ENCODE data around the gene CACNA1B.

CACNA1B gene

GRCh38 chr9:138044485-138045383 lies 167.2 kb downstream of the CACNA1B start:
- DNase-seq = no peak

DNA sequence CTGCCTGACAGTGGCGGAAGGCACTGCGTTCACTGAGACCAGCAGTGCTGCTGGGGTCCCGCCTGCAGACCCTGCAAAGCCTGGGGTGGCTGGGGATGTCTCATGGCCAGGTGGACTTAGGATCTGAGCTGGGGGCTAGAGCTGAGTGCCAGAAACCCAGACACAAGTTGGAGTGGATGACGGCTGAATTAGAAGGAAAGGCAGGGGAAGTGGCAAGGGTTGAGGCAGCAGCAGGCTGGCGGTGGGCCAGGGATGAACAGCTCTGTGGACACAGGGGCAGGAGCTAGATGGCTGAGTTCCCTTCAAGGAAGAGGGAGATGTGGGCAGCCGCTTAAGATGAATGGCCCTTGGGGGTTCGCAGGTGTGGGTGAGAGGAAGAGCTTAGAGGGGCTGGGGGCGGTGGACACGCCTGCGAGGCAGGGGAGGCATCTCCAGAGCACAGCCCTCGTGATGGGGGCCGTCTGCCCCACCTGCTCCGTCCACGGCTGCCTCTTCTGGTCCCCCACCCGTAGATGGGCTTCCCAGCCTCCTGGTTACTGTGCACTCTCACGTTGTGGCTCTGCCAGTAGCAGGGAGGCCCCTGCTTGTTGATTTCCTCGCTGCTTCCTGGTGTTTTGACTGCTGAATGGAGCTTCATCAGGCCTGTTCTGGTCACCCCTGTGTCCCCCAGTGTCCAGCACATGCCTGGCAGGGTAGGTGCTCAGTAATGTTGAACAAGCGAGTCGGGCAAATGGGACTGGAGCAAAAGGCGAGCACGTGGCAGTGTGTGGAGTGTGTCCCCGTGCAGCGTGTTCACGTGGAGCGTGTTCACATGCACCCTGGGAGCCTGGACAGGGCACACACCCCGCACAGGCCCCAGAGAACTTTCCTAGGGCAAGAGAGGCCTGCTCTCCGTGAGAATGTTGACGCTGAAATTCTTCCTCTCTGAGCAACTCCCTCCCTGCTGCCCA lies 168.2 kb downstream of the CACNA1B start:
- DNase-seq = peak; percentile 70

DNA sequence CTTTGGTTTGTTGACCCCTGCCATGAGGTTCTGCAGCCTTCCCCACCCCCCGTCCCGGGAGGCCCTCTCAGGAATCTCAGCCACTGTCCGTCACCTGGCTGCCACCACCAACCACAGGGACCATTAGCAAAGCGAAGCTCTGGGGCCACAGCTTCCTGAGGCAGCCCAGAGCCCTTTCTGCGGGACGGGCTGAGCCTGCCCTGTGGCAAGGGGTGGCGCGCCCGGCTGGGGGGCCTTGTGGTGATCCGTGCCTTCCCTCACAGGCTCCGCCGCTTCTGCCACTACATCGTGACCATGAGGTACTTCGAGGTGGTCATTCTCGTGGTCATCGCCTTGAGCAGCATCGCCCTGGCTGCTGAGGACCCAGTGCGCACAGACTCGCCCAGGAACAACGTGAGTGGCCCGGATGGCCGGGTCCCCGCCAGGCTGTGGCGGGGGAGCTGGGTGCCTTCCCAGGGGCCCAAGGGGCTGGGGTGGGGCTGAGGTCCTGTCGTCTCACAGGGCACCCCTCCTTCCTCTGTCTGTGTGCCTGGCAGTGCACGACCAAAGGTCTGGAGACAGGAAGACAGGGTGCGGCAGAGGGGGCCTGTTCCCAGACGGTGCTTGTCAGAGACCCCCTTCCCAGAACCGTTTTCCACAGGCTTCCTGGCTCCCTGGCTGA lies 169.2 kb downstream of the CACNA1B start:
- no peak for DNase-seq

GRCh38 chr9:138047469-138048040 lies 170.0 kb downstream of the CACNA1B start:
- no peak for DNase-seq

GRCh38 chr9:138048184-138048583 lies 170.6 kb downstream of the CACNA1B start:
- no peak for DNase-seq

DNA sequence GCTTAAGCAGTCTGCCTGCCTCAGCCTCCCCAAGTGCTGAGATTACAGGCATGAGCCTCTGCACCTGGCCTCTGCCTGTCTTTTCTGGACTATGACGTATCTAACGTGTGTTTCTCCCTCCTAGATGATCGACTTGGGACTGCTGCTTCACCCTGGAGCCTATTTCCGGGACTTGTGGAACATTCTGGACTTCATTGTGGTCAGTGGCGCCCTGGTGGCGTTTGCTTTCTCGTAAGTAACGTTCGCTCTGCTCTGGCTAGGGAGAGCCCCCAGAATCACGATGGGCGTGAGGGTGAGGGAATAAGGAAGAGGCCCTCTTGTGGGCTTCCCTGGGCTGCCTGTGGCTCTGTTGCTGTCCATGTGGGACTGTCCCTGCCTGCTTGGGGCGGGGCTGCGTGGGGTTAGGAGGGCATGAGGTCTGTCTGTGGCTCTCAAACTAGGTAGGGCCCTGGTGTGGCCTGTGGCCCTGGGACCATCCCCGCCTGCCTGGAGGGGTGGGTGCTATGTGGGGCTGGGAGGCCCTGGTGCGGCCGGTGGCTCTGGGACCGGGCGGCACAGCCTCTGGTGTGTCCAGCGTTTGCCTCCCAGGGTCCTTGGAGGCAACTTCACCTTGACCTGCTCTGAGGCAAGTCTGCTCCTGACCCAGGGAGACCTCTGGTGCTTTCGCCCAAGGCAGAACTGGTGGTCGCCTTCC lies 171.7 kb downstream of the CACNA1B start:
- DNase-seq = no peak

DNA sequence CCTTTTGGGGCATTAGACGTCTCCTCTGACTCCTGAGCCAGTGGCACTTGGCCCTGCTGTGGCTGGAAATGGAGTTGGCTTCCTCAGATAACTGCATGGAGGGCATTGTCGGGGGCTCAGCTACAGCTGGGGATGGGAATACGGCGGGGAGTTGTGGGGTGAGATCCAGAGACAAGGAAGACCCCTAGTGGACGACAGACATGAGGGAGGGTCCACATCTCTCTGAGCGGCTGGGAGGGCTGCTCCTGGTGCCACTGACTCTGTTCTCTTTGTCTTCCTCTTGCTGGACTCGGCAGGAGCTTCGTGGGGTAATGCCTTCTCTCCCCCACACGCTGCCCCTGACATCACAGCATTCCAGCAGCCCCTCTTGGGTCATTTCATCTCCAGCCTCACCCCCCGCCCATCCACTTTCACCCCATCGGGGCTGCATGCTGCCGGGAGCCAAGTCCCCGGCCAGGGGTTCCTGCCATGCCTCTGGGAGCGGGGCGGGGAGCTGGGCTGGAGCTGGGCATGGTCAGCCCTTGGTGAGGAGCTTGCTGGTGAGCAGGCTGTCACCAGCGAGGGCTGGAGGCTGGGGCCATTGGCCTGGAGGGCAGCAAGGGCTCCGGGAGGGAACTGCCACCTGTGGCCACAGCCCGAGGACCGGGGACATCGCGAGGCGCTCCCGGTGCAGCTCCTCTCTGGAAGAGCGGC lies 172.3 kb downstream of the CACNA1B start:
- DNase-seq = no peak

DNA sequence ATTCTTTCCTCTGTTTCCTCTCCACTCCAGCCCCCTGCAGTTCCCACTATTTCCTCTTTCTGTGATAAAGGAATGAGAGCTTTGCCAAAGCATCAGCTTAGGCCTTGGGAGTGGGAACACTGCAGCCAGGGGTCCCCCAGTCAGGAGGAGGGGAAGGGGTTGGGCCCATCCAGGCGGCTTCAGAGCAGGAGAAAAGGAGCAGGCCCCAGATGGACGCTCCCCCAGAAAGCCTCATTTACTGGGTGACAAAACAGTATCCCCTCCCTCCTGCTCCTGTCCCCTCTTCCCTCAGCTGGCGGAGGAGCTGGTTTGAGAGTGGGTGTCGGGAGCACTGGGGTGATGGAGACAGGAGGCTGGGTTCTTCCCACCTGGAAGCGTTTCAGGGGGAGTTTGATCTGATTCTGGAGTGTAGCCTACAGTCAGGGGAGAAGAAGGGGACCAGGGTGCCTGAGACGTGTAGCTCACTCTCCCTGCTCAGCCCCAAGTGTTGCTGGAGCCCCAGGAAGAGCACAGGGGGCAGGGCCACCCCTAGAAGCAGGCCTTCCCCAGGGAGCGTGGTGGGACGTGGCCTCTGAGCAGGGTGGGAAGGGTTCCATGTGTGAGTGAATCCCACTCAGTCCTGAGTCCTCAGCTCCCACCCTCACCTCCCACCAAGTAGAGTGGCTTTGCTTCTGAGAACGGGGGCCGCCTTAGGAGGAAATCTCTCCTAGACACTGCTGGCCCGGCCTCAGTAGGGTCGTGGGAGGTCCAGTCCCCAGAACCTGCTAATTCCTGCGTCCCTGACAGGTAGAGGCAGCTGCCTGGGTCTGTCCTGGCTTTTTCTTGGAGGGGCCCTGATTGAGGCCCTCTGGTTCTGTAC lies 173.1 kb downstream of the CACNA1B start:
- DNase-seq = no peak

- no peak for DNase-seq
Measured at GRCh38 chr9:138051586-138052321, 174.2 kb downstream of the CACNA1B start.

DNA sequence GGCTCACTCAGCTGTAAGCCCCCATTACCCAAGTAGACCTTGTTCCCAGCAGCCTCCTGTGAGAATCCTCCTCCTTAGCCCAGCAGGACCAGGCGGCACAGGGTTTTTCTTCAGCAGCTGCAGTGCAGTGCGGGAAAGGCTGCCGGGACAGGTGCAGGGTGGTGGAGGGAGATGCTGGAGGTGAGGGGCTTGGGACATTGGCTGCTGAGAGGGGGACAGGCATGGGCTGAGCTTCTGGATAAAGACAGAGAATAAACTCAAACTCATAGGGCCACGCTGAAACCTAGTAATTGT lies 174.7 kb downstream of the CACNA1B start:
- no peak for DNase-seq

GRCh38 chr9:138052635-138053320 lies 175.2 kb downstream of the CACNA1B start:
- no peak for DNase-seq

- DNase-seq = no peak
Measured at GRCh38 chr9:138053321-138053868, 175.8 kb downstream of the CACNA1B start.

GRCh38 chr9:138053996-138054752 lies 176.6 kb downstream of the CACNA1B start:
- no peak for DNase-seq

DNA sequence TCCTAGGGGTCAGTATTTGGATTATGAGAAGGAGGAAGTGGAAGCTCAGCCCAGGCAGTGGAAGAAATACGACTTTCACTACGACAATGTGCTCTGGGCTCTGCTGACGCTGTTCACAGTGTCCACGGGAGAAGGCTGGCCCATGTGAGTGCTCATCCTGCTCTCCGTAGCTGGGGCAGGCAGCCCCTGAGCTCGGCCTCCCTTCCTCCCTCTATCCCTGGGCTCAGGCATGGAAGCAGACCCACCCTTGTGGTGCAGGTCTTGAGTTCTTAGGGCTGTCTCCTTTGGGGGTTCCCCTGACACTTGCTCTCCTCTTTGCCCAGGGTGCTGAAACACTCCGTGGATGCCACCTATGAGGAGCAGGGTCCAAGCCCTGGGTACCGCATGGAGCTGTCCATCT lies 180.1 kb downstream of the CACNA1B start:
- no peak for DNase-seq

DNA sequence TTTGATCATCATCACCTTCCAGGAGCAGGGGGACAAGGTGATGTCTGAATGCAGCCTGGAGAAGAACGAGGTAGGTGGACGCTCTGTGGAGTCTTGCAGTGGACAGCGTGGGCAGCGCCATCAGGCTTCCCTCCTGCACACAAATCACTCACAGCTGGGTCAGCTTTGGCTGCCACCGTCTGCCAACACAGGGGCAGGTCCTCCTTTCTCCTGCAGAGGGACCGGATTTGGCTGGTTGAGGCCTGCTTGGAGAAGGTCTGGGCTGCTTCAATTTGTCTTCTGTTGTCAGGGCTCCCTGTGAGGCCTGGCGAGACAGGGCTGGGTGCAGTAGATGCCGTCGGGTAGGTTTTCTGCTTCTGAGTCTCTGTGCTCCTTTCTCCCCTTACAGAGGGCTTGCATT lies 180.6 kb downstream of the CACNA1B start:
- no peak for DNase-seq

- no peak for DNase-seq
Measured at GRCh38 chr9:138059196-138059595, 181.6 kb downstream of the CACNA1B start.

GRCh38 chr9:138060365-138060764 lies 182.8 kb downstream of the CACNA1B start:
- no peak for DNase-seq

GRCh38 chr9:138060881-138061280 lies 183.3 kb downstream of the CACNA1B start:
- DNase-seq = no peak

Data from DMS79 treated with DMSO at 0.1 percent for 48 hours (cell line).